ENCODE results near the gene ZBTB45. TPM values are rescaled to one million over a fixed set of nuclear protein-coding genes. Genes with fewer than 3 reads are reported as not detected.

Gene ZBTB45
- total RNA-seq, 1 donor from 2014 or later, result 17.2 TPM

DNA sequence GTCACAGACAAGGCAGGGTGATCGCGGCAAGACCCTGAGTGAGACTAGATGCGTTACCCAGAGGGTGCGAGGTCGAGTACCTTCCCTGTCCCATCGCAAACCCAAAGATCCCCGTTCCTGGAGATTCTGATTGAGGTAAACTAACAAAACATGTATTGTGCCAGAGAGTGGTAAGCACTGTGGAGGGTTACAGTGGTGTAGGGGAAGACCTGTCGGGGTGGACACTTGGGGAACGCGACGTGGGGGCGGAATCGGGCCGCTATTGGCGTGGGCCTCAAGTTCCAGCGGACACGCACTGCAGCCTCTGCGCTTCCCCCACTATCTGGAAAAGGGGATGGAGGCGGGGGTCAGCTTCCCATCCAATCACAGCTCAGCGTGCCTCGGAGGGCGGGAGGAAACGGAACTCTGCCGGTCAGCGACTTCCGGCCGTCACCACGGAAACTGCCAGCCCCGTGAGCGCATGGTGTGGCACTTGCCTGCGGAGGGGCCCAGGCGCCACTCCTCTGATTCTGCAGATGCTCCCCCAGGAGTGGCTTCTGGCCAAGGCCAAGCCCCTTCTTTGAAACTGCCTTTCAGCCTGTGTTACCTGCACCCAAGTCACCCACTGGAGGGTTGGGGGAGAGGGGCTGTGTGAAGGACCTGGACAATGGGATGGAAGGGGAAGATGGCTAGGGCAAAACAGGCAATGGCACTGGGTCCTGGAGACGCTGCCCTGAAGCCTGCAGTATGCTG lies 39.8 kb upstream of the ZBTB45 start:
- Mint-ChIP-seq H3K27me3 (ENCODE audit: unreplicated experiment) (no peaks in the 10 kb centered on the region), H3K4me1 (ENCODE audit: unreplicated experiment) (peaks cover 37% of the 10 kb centered on the region)

DNA sequence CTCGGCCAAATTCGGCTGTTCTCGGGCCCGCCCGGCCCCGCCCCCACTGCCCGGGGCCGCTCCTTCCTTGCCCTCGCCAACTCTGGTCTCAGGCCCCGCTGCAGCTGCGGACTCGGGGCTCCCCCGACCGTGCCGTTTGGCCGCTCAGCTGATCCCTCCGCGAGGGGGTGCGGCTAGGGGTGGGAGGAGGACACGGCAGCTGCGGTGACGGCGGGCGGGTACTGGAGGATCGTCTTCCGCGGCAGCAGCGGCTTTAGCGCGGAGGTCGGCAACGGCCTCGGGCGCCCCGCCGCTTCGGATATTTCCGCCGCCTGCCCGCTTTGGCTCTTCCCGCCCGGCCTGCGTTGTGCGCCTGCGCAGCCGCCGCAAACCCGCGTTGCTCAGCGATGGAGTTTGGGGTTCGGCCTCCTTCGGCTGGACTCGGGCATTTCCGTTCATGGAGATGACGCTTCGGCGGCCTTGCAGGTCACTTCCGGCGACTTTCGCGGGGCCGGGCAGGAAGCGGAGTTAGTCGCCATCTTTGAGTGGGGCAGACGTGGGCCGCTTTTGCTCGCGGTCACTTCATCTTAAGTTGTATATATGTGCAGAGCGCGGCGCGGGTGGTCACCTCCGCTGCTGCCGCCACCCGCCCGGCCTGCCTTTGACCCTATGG lies 39.1 kb upstream of the ZBTB45 start:
- H3K27me3 Mint-ChIP-seq (ENCODE audit: unreplicated experiment), result no peaks in the 10 kb centered on the region
- peak overlapping the region; percentile 99 for H3K27ac Mint-ChIP-seq (ENCODE audit: unreplicated experiment)
- H3K4me1 Mint-ChIP-seq (ENCODE audit: unreplicated experiment), result peaks cover 44% of the 10 kb centered on the region
- H3K9me3 Mint-ChIP-seq (ENCODE audit: unreplicated experiment), result no peaks in the 10 kb centered on the region
- peak; percentile 100 for DNase-seq (ENCODE audit: extremely low spot score, unreplicated experiment)
- peaks cover 13% of the 10 kb centered on the region for H3K36me3 Mint-ChIP-seq (ENCODE audit: unreplicated experiment)
- TF ChIP-seq, protein P1, sequence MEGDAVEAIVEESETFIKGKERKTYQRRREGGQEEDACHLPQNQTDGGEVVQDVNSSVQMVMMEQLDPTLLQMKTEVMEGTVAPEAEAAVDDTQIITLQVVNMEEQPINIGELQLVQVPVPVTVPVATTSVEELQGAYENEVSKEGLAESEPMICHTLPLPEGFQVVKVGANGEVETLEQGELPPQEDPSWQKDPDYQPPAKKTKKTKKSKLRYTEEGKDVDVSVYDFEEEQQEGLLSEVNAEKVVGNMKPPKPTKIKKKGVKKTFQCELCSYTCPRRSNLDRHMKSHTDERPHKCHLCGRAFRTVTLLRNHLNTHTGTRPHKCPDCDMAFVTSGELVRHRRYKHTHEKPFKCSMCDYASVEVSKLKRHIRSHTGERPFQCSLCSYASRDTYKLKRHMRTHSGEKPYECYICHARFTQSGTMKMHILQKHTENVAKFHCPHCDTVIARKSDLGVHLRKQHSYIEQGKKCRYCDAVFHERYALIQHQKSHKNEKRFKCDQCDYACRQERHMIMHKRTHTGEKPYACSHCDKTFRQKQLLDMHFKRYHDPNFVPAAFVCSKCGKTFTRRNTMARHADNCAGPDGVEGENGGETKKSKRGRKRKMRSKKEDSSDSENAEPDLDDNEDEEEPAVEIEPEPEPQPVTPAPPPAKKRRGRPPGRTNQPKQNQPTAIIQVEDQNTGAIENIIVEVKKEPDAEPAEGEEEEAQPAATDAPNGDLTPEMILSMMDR (IDR thresholded peaks at IDR 0.05), result no peak
- peak overlapping the region; percentile 97 for H3K4me3 Mint-ChIP-seq (ENCODE audit: unreplicated experiment)

More for the DNA sequence above, 39.8 kb upstream of the ZBTB45 start:
- Mint-ChIP-seq H3K9me3 (ENCODE audit: unreplicated experiment) (no peaks in the 10 kb centered on the region), H3K4me3 (ENCODE audit: unreplicated experiment) (peak overlapping the region; percentile 97), H3K27ac (ENCODE audit: unreplicated experiment) (peak overlapping the region; percentile 99), H3K36me3 (ENCODE audit: unreplicated experiment) (peaks cover 13% of the 10 kb centered on the region)
- DNase-seq (ENCODE audit: extremely low spot score, unreplicated experiment), result peak; percentile 95
- TF ChIP-seq, protein P1 (IDR thresholded peaks at IDR 0.05), result no peak

DNA sequence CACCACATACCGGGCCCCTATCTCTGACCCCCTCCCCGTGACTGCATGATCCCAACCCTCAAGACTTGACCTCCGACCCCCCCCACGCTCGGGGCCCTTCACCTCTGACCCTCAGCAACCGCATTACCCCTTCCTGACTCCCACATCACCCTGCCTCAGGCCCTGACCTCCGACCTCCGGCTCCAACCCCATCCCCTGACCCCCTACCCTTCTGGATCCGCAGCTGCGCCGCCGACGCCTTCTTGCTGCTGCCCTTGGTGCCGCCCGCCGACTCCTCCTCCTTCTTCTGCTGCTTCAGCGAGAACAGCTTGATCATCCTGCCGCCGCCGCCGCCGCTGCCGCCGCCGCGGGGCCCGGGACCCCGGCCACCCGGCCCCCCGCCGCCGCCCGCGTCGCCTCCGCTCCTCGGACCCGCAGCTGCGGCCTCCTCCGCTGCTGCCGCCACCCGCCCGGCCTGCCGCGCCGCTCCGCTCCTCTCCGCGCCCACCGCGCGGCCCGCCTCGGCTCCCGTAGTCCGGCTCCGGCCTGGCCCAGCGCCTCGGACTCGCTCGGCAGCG lies 38.5 kb upstream of the ZBTB45 start, which contains the start of gene UBE2M:
TSS of gene UBE2M (minus strand) at position 546 of the 557 bp plus-strand sequence. CDS start at position 316, 230 bp downstream.
- Mint-ChIP-seq H3K4me3 (ENCODE audit: unreplicated experiment) (peak within 1 kb of the TSS; percentile 97), H3K36me3 (ENCODE audit: unreplicated experiment) (peaks cover 14% of the 10 kb centered on the region), H3K27ac (ENCODE audit: unreplicated experiment) (peak within 1 kb of the TSS; percentile 99), H3K4me1 (ENCODE audit: unreplicated experiment) (peaks cover 47% of the 10 kb centered on the region), H3K9me3 (ENCODE audit: unreplicated experiment) (no peaks in the 10 kb centered on the region), H3K27me3 (ENCODE audit: unreplicated experiment) (no peaks in the 10 kb centered on the region)
- TF ChIP-seq, protein P1 (IDR thresholded peaks at IDR 0.05), result no peak
- DNase-seq (ENCODE audit: extremely low spot score, unreplicated experiment), result no peak

DNA sequence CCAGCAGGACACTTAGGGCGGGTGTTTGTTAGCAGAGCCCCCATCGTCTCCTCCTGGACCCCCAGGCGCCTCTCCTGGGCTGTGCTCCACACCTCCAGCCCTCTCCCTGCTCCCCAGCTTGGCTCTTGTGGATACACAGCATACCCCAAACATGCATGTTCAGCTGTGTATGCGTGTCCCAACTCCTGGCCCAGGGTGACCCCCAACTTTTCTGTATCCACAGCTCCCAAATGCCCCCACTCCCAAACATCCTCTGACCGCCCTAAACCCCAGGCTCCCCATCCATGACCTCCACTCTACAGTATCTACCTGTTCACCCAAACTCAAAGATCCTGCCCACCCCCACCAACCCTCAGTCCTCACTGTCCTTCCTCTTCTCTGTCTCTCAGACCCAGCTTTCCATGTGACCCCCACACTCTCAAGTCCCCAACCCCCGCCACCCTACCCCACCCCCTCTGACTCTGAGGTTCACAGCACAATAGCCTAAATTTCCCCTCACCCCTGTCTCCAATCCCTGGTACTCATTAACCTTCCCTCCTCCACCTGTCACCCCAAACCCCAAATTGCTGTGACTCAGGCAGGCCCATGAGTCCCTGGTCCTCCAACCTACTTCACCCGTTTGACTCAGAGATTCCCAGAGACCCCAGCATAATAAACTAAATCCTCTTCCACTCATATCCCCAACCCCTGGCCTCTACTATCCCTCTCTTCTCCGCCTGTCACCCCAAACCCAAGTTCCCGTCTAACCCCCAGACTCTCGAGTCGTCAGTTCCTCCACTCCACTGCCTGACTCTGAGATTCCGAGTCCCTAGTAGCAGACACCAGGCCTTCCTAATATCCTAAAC lies 37.8 kb upstream of the ZBTB45 start:
- H3K27me3 Mint-ChIP-seq (ENCODE audit: unreplicated experiment), result no peaks in the 10 kb centered on the region
- H3K4me3 Mint-ChIP-seq (ENCODE audit: unreplicated experiment), result peak overlapping the region; percentile 97
- peaks cover 47% of the 10 kb centered on the region for H3K4me1 Mint-ChIP-seq (ENCODE audit: unreplicated experiment)
- H3K27ac Mint-ChIP-seq (ENCODE audit: unreplicated experiment), result peak overlapping the region; percentile 98
- H3K36me3 Mint-ChIP-seq (ENCODE audit: unreplicated experiment), result peaks cover 20% of the 10 kb centered on the region
- H3K9me3 Mint-ChIP-seq (ENCODE audit: unreplicated experiment), result no peaks in the 10 kb centered on the region
- TF ChIP-seq, protein P1 (IDR thresholded peaks at IDR 0.05), result no peak
- DNase-seq (ENCODE audit: extremely low spot score, unreplicated experiment), result no peak

Measured in osteocyte (in vitro differentiated cells).